CD14-positive monocyte (primary cell): ENCODE measurements around the gene THBS3. TPM values are rescaled to one million over a fixed set of nuclear protein-coding genes. Genes with fewer than 3 reads are reported as not detected.

Experiments used
- DNase-seq, 3 donors: peaks; one replicate each; pipeline ENCODE4 v3.0.0-alpha.2; 2011 to 2022
- H2AFZ ChIP-seq: 2 replicates; pipeline ENCODE4 v1.6.0; 2012; ENCODE audit warnings: mild to moderate bottlenecking, low read depth, low read length, inconsistent platforms; ENCODE audit not compliant: insufficient read depth, poor library complexity, severe bottlenecking
- H3K27ac ChIP-seq, 2 donors: 1 replicate in 1 of 2; 2 replicates in 1 of 2; pipeline ENCODE4 v1.5.1; 2012 to 2013; ENCODE audit warnings: low read length in 2 of 2, control low read depth in 1 of 2, inconsistent platforms in 1 of 2, low read depth in 1 of 2, mild to moderate bottlenecking in 1 of 2
- H3K27me3 ChIP-seq, 2 donors: one replicate each; pipeline versions ENCODE4 v1.6.0 to v1.6.1; 2011 to 2013; ENCODE audit warnings: low read length in 2 of 2; ENCODE audit not compliant: control insufficient read depth in 2 of 2, insufficient read depth in 2 of 2
- H3K36me3 ChIP-seq, 2 donors: replicated peaks in 1 of 2; 1 replicate in 1 of 2; 2 replicates in 1 of 2; pipeline versions ENCODE4 v1.5.1 to v1.6.1; 2012 to 2013; ENCODE audit warnings: low read length in 2 of 2, control low read depth in 1 of 2, inconsistent platforms in 1 of 2, mild to moderate bottlenecking in 1 of 2; ENCODE audit not compliant: insufficient read depth in 2 of 2, control insufficient read depth in 1 of 2
- H3K4me1 ChIP-seq, 2 donors: 1 replicate in 1 of 2; 2 replicates in 1 of 2; pipeline versions ENCODE4 v1.5.1 to v1.6.1; 2012 to 2013; ENCODE audit warnings: low read length in 2 of 2, control low read depth in 1 of 2, inconsistent platforms in 1 of 2, mild to moderate bottlenecking in 1 of 2, moderate library complexity in 1 of 2; ENCODE audit not compliant: insufficient read depth in 2 of 2, control insufficient read depth in 1 of 2
- H3K4me2 ChIP-seq: replicated peaks from 2 replicates; pipeline ENCODE3; 2012; ENCODE audit warnings: low read length, moderate library complexity, mild to moderate bottlenecking; ENCODE audit not compliant: poor library complexity, severe bottlenecking; ENCODE audit errors: extremely low read depth
- H3K4me3 ChIP-seq, 3 experiments: fragments of 200-600 bp in 1 of 3; sonication (generic) in 1 of 3; replicated peaks in 1 of 3; 1 replicate in 2 of 3; 2 replicates in 1 of 3; pipeline ENCODE4 v1.5.1; 2011 to 2013; ENCODE audit warnings: low read length in 3 of 3, mild to moderate bottlenecking in 3 of 3, control low read depth in 2 of 3, low read depth in 2 of 3, inconsistent platforms in 1 of 3, moderate library complexity in 1 of 3
- H3K79me2 ChIP-seq: 2 replicates; pipeline ENCODE4 v1.6.0; 2012; ENCODE audit warnings: mild to moderate bottlenecking, control low read depth, inconsistent platforms, low read length, moderate library complexity; ENCODE audit not compliant: insufficient read depth
- H3K9ac ChIP-seq: 2 replicates; pipeline ENCODE4 v1.6.0; 2017; ENCODE audit warnings: low read length, mild to moderate bottlenecking; ENCODE audit not compliant: insufficient read depth, poor library complexity, severe bottlenecking
- H3K9me3 ChIP-seq, 2 donors: replicated peaks in 1 of 2; 1 replicate in 1 of 2; 2 replicates in 1 of 2; pipeline versions ENCODE4 v1.5.1 to v1.6.1; 2012 to 2013; ENCODE audit warnings: low read length in 2 of 2, control low read depth in 1 of 2; ENCODE audit not compliant: control insufficient read depth in 1 of 2, insufficient read depth in 1 of 2
- H4K20me1 ChIP-seq: 2 replicates; pipeline ENCODE4 v1.6.0; 2012; ENCODE audit warnings: mild to moderate bottlenecking, low read length, control low read depth, moderate library complexity; ENCODE audit not compliant: insufficient read depth
- H3K27ac Mint-ChIP-seq, 7 donors: one replicate each; pipeline ENCODE4 v1.8.0; 2020; ENCODE audit warnings: mild to moderate bottlenecking in 7 of 7, mixed read lengths in 7 of 7, moderate library complexity in 6 of 7, inconsistent platforms in 2 of 7
- H3K27me3 Mint-ChIP-seq, 3 donors: one replicate each; pipeline ENCODE4 v1.8.0; 2021 to 2022; ENCODE audit warnings: low read depth in 3 of 3, mild to moderate bottlenecking in 3 of 3, mixed read lengths in 3 of 3, moderate library complexity in 3 of 3, inconsistent platforms in 1 of 3
- H3K36me3 Mint-ChIP-seq, 2 donors: one replicate each; pipeline ENCODE4 v1.8.0; 2020; ENCODE audit warnings: mixed read lengths in 2 of 2, inconsistent platforms in 1 of 2, mild to moderate bottlenecking in 1 of 2
- H3K4me1 Mint-ChIP-seq: one replicate; pipeline ENCODE4 v1.8.0; 2020; ENCODE audit warnings: mild to moderate bottlenecking, mixed read lengths
- H3K4me3 Mint-ChIP-seq, 2 donors: one replicate each; pipeline ENCODE4 v1.8.0; 2020; ENCODE audit warnings: mild to moderate bottlenecking in 2 of 2, mixed read lengths in 2 of 2, moderate library complexity in 1 of 2
- H3K9me3 Mint-ChIP-seq, 7 donors: one replicate each; pipeline ENCODE4 v1.8.0; 2020 to 2022; ENCODE audit warnings: mixed read lengths in 7 of 7, mild to moderate bottlenecking in 6 of 7, moderate library complexity in 6 of 7, inconsistent platforms in 2 of 7
- CTCF ChIP-seq: fragments of 200-600 bp; IDR thresholded peaks from one replicate; pipeline ENCODE4 v1.8.0; 2022; ENCODE audit warnings: antibody characterized with exemption, mild to moderate bottlenecking
- WGBS: methylation state at CpG from one replicate; pipeline ENCODE4 v1.1.5; 2013; ENCODE audit warnings: missing lambda C conversion rate; ENCODE audit not compliant: insufficient coverage; 5-methylcytosine and 5-hydroxymethylcytosine counted together
- intact Hi-C, 2 donors: fragments of 100-400 bp; cut with micrococcal nuclease; formaldehyde crosslinking; loops; one replicate each; pipeline versions ENCODE4 v1.15.0 to v1.15.1; 2023
- polyA plus RNA-seq, 3 donors: library from polyadenylated mRNA; depleted of rRNA in 1 of 3; unstranded in 2 of 3; stranded (reverse) in 1 of 3; fragments of 300-500 nt in 2 of 3; fragments of >200 nt in 1 of 3; fragmentation: Illumina TruSeq in 2 of 3; gene quantifications; 1 replicate in 2 of 3; 2 replicates in 1 of 3; pipeline ENCODE4 v1.2.3, GENCODE V29; 2012 to 2021

The THBS3 gene
- polyA plus RNA-seq, 3 donors: 3.2 to 50.7 (median 5.3) TPM

GRCh38 chr1:155228096-155228427 lies 20.4 kb upstream of the THBS3 start:
- no peak for DNase-seq
- no peaks in the 10 kb centered on the region for H3K27me3 ChIP-seq
- no peaks in the 10 kb centered on the region for H3K36me3 ChIP-seq
- TF ChIP-seq CTCF: no peak
- no peaks in the 10 kb centered on the region for H3K9me3 ChIP-seq
- H3K4me1 Mint-ChIP-seq: peaks cover 41% of the 10 kb centered on the region
- peaks cover 0 to 2% (median 0%) of the 10 kb centered on the region in 7 donors for H3K9me3 Mint-ChIP-seq
- WGBS: 92% methylated on average over 3 of the region's 9 CpGs
- H3K27ac ChIP-seq: peak overlapping the region in 1 of 2 donors; percentile 80
- peak overlapping the region in 6 of 7 donors; percentile 86 to 95 (median 92) for H3K27ac Mint-ChIP-seq
- peak overlapping the region; percentile 80 for H2AFZ ChIP-seq
- intact Hi-C loops: no loop called here
- peaks cover 2 to 8% (median 4%) of the 10 kb centered on the region in 3 donors for H3K27me3 Mint-ChIP-seq
- H3K9ac ChIP-seq: peak overlapping the region; percentile 55
- no peaks in the 10 kb centered on the region for H3K36me3 Mint-ChIP-seq
- H3K4me1 ChIP-seq: peaks cover 48 to 51% of the 10 kb centered on the region in 2 donors
- no peaks in the 10 kb centered on the region for H4K20me1 ChIP-seq
- peak overlapping the region; percentile 98 for H3K4me2 ChIP-seq
- H3K4me3 Mint-ChIP-seq: peak overlapping the region; percentile 80 to 90
- peak overlapping the region; percentile 44 to 87 (median 62) for H3K4me3 ChIP-seq
- H3K79me2 ChIP-seq: peaks cover 18% of the 10 kb centered on the region

GRCh38 chr1:155227261-155228095 lies 19.8 kb upstream of the THBS3 start:
- intact Hi-C loops: loop anchor here in 1 of 2 donors (2.0 kb wide), 1 partner anchor 21 kb away; the partner anchor contains the start of gene THBS3
- Mint-ChIP-seq H3K27ac (peak overlapping the region; percentile 89 to 95 (median 93)), H3K36me3 (no peaks in the 10 kb centered on the region), H3K9me3 (no peaks in the 10 kb centered on the region), H3K4me3 (peak overlapping the region; percentile 80 to 90), H3K27me3 (peaks cover 2 to 8% (median 4%) of the 10 kb centered on the region in 3 donors), H3K4me1 (peaks cover 44% of the 10 kb centered on the region)
- 0% methylated on average over 23 of the region's 42 CpGs for WGBS
- peak overlapping the region; percentile 58 to 80 for H3K27ac ChIP-seq
- TF ChIP-seq CTCF: no peak
- H3K36me3 ChIP-seq: no peaks in the 10 kb centered on the region
- peak overlapping the region; percentile 98 for H3K4me2 ChIP-seq
- H2AFZ ChIP-seq: peak overlapping the region; percentile 80
- H3K79me2 ChIP-seq: peaks cover 18% of the 10 kb centered on the region
- H3K9ac ChIP-seq: peak overlapping the region; percentile 55
- H3K4me3 ChIP-seq: peak overlapping the region; percentile 62 to 87 (median 68)
- peaks cover 54 to 57% of the 10 kb centered on the region in 2 donors for H3K4me1 ChIP-seq
- no peaks in the 10 kb centered on the region for H3K9me3 ChIP-seq
- peak; percentile 95 to 97 (median 97) for DNase-seq
- no peaks in the 10 kb centered on the region for H4K20me1 ChIP-seq
- H3K27me3 ChIP-seq: no peaks in the 10 kb centered on the region
